NCI-H1048 (cell line): ENCODE measurements around the gene MCOLN2.
"Not testable (repeated sequence)": the region's sequence is repeated elsewhere in the genome, so short reads cannot be mapped to it uniquely, and the experiment has no call there.

Experiments used
- DNase-seq: peaks from one replicate; lab custom pipeline; 2025; lab: John Stamatoyannopoulos, UW

Gene MCOLN2

DNA sequence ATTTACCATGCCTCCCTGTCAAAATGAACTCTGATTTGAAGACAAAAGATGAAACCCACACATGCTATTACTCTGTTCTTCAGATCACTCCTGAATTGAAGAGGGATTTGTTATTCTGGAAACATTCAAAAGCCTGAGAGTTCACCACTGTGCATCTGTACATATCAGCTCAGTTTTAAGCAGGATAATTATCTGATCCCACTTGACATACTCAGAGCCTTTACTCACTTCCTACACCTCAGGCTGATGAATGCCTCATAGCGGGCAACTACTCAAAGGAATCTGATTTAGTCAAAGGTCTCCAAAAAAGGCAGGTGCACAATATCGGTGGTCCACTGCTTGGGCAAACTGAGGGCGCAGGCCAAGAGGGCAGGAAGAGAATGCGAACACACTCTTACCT is 56.4 kb downstream of the MCOLN2 start:
- no peak for DNase-seq

GRCh38 chr1:84939761-84940160 is 57.2 kb downstream of the MCOLN2 start:
- no peak for DNase-seq

- DNase-seq, result no peak
Observed at GRCh38 chr1:84939151-84939550, 57.8 kb downstream of the MCOLN2 start.

GRCh38 chr1:84936116-84936810 is 60.6 kb downstream of the MCOLN2 start:
- peak; percentile 10 for DNase-seq

- DNase-seq, result no peak
Observed at GRCh38 chr1:84933011-84933611, 63.8 kb downstream of the MCOLN2 start.

DNA sequence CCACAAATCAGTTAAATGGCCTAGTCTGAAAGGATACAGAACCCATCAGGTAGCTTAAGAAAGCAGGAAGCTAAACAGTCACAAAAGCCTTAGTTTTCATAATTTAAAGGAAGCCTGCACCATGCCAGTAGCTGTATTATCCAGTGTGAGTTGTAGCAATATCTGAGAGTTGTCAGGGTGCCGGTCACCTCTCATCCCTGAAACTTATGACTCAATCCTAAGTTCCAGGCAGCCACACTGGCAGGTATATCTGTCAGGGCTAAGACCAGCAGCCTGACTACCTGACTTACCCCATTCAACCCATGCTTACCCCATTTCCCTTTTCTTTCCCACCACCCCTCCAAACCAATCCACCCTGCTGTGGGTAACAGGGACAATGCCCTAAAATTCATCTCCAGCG is 66.1 kb downstream of the MCOLN2 start:
- DNase-seq, result no peak

DNA sequence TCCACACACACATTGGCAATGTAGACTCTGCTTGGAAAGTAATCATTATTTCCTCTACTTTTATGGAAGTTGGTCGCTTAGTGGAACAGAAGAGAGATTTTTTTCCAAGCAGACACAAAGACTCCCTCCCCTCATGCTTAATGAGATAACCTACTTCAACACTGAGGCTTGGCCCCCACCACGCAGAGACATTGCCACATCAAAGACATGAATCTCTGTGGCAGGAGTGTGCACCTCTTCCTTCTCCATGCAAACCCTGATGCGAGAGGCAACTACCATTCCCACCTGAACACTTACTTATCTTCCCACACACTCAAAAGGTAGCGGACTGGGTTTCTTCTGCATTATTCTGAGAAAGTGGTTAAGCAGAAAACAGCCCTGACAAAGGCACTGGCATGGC is 66.6 kb downstream of the MCOLN2 start:
- DNase-seq, result no peak

- DNase-seq, result no peak
Observed at GRCh38 chr1:84929581-84929980, 67.3 kb downstream of the MCOLN2 start.

GRCh38 chr1:84928979-84929378 is 67.9 kb downstream of the MCOLN2 start:
- DNase-seq, result no peak

- no peak for DNase-seq
Observed at GRCh38 chr1:84923317-84923716, 73.6 kb downstream of the MCOLN2 start.

GRCh38 chr1:84920159-84920558 is 76.8 kb downstream of the MCOLN2 start:
- no peak for DNase-seq

- DNase-seq, result no peak
Observed at GRCh38 chr1:84919461-84919970, 77.4 kb downstream of the MCOLN2 start.

DNA sequence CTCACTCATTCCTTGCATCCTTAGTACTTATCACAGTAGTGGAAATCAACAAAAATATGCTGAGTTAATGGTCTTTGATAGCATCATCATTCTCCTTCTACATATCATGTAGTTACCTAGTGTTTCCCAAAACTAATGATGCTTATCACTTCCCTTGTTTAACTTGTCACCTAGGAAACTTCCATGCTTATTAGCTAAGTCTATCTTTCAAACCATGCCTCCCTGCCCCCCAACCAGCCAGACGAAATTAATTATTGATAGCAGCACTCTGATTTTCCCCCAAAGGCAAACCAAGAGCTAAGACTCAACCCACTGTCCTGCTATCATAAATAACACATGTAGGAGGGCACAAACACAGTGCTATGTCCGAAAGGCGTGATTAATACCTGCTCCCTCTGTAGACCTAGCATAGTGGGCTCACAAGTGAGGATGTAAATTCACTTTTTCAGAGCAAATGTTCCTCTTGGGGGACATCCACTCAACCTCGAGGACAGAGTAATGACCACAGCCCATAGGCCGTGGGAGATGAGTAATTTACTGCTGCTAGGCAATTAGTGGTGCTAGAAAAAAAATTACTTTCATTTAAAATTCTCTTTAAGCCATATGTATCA is 78.1 kb downstream of the MCOLN2 start:
- no peak for DNase-seq

DNA sequence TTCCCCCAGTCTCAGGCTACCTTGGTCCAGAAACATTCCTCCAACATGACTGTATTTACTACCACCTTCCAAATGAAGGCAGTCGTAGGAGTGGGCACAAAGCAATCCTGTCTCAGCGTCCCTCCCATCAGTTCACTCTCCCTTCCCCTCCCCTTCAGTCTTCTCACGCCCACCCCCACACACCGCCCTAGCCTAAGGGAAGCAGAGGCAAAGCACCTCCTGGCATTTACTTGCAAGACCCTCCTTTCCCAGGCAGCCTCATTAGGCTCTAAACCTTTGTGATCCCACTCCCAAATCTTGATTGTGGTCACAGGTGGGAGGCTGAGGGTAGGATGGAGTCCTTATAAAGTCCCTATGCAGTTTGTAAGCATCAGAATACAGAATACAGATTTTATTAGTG is 80.0 kb downstream of the MCOLN2 start:
- DNase-seq, result no peak

DNA sequence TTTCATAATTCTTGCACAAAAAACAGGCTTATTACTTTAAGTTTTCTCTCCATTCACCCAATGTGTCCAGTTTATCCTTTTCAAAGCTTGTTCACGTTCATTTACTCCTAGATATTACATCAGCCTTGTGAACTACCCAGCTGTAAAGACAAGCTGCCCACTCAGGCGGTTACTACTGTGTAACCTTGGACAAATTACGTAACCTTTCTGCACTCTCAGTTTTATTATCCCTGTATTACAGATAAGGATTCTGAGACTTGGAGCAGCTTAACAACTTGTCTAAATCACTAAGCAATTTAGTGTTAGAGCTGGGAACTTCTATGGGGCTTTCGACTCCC is 83.4 kb downstream of the MCOLN2 start:
- DNase-seq, result no peak

GRCh38 chr1:84912726-84913554 is 84.0 kb downstream of the MCOLN2 start:
- DNase-seq, result no peak

DNA sequence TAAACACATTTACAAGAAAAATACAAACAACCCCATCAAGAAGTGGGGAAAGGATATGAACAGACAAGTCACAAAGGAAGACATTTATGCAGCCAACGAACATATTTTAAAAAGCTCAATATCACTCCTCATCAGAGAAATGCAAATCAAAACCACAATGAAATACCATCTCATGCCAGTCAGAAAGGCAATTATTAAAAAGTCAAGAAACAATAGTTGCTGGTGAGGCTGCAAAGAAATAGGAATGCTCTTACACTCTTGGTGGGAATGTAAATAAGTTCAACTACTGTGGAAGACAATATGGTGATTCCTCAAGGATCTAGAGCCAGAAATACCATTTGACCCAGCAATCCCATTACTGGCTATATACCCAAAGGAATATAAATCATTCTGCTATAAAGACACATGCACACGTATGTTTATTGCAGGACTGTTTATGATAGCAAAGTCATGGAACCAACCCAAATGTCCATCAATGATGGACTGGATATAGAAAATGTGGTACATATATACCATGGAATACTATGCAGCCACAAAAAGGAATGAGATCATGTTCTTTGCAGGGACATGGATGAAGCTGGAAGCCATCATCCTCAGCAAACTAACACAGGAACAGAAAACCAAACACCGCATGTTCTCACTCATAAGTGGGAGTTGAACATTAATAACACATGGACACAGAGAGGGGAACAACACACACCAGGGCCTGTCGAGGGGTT is 88.0 kb downstream of the MCOLN2 start:
- not testable (repeated sequence) for DNase-seq

DNA sequence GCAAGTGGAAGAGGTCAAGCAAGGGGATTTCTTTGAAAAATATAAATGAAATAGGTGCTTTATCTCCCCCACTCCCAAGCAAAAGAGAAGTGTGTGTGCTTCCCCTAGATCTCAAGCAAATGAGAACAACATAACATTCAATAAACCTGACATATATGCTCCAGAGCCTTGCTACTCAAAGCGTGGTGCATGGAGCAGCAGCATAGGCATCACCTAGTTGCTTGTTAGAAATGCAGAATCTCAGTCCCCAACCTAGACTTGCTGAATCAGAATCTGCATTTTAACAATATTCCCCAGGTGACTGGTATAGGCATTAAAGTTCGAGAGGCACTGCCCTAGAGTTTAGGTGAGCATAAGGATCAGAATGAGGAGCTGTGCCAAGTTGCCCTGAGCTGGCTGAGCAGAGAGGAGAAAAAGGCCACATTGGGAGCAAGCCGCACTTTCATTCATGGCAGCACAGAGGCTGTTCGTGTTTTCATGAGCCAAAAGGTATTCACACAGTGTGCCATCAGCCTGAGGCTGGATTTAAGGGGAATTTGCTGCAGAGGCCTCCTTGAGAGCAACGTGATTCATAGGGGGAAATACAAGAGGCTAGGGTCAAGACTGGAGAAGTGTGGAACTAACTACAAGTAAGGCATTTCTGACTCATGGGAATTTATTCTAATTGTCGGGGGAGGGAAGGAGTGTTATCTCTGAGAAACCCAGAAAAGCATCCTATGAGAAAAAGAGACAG is 89.7 kb downstream of the MCOLN2 start:
- no peak for DNase-seq

GRCh38 chr1:84902727-84903126 is 94.2 kb downstream of the MCOLN2 start:
- DNase-seq, result not testable (repeated sequence)

GRCh38 chr1:84899969-84900368 is 96.9 kb downstream of the MCOLN2 start:
- no peak for DNase-seq

- DNase-seq, result no peak
Observed at GRCh38 chr1:84896279-84896678, 100.6 kb downstream of the MCOLN2 start.
